Omental fat pad (tissue), 4 donors: ENCODE results near the gene DACT2. TPM values are rescaled to one million over a fixed set of nuclear protein-coding genes. Genes with fewer than 3 reads are reported as not detected.
"Not testable (repeated sequence)": the region's sequence is repeated elsewhere in the genome, so short reads cannot be mapped to it uniquely, and the experiment has no call there.

Experiments
- ATAC-seq: fragments of 150-250 bp; one replicate; pipeline ENCODE4 v1.9.1; 2016; ENCODE audit warnings: mild to moderate bottlenecking, moderate library complexity; ENCODE audit not compliant: low FRiP score
- DNase-seq: peaks from one replicate; pipeline ENCODE4 v3.0.0-alpha.2; 2019; ENCODE audit warnings: low spot score
- CTCF ChIP-seq, 3 donors: fragments of 450-650 bp; IDR thresholded peaks; one replicate each; pipeline ENCODE4 v1.5.1; 2016 to 2017; ENCODE audit warnings: antibody characterized with exemption in 3 of 3, mild to moderate bottlenecking in 3 of 3, moderate library complexity in 2 of 3
- total RNA-seq, 4 donors: library from RNA; depleted of rRNA; stranded (reverse); fragments of >200 nt; gene quantifications; one replicate each; pipeline ENCODE4 v1.1.0, GENCODE V29; 2016

DACT2 gene
- total RNA-seq, 4 donors from 2014 or later, result 0.63 to 3.9 (median 2.3) TPM

DNA sequence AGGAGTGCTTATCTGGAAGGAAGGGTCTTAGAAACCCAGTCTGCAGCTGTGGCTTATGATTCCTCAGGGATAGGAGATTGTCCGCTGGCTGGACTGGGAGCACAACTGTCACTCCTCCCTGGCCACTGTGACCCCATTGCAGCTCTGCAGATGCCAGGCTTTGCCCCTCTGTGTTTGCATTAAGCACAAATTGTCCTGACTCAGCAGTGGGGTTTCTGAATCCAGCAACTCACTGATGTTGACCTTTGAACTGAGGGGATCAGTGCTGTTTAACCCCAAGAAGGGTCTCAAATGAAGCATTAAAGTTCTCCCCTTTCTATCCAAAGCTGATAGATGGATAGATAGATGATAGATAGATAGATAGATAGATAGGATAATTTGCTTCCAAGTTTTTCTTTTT lies 29.5 kb downstream of the DACT2 start:
- no peak for TF ChIP-seq CTCF (IDR thresholded peaks at IDR 0.05)
- ATAC-seq, result no peak
- no peak for DNase-seq

DNA sequence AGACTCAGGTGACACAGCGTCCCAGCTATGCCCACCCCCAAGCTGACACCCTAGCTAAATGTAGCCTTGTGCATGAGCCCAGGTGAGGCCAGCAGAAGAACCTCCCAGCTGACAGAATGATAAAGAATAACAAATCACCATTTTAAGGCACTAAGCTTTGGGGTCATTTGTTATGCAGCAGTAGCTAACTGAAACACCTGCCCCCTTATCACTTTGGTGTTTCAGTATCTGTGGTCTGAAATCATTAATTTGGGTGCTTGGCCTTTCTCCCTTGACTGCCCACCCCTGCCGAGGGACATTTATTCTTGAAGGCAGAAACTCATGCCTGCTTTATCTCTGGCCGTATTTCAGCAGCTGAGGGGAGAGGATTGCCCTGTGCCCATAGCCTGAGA lies 30.0 kb downstream of the DACT2 start:
- no peak for TF ChIP-seq CTCF (IDR thresholded peaks at IDR 0.05)
- DNase-seq (no peak), ATAC-seq (no peak)

- DNase-seq (no peak), ATAC-seq (no peak)
- no peak for TF ChIP-seq CTCF (IDR thresholded peaks at IDR 0.05)
Measured at GRCh38 chr6:168288781-168289570, 30.6 kb downstream of the DACT2 start.

GRCh38 chr6:168287460-168287859 lies 32.1 kb downstream of the DACT2 start:
- ATAC-seq, DNase-seq: not testable (repeated sequence)

DNA sequence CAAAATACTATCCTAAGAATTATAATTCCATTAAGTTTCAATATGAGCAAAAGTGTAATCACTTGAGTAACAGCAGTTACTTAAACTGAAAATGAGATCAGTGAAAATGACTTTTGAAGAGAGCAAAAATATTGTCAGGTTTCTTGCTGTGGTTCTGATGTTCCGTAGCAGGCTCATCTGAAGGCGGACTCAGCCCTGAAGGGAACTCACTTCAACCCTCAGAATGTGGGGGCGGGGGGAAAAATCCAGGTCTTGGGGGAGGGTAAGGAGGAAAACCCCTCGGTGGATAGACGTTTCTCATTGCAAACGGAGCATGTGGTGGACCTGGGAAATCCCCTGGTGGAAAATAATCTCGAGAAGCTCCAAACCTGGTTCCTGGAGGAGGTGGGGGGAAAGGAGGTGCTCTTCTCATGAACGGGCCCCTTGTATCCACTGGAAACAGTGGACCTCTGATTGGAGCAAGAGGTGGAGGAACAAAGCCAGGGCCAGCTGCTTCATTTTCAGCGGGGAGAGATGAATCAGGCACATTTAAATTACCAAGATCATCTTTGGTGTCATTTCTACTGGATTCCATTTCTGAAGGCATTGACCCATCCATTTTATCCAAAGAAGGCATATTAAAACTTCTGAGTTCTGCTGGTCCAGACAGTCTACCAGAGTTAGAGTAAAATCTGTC lies 32.7 kb downstream of the DACT2 start:
- not testable (repeated sequence) for DNase-seq, ATAC-seq

- no peak for ATAC-seq
- no peak for DNase-seq
- no peak for TF ChIP-seq CTCF (IDR thresholded peaks at IDR 0.05)
Measured at GRCh38 chr6:168286116-168286515, 33.5 kb downstream of the DACT2 start.

- no peak for TF ChIP-seq CTCF (IDR thresholded peaks at IDR 0.05)
- DNase-seq (no peak), ATAC-seq (no peak)
Measured at GRCh38 chr6:168285456-168285855, 34.1 kb downstream of the DACT2 start.

DNA sequence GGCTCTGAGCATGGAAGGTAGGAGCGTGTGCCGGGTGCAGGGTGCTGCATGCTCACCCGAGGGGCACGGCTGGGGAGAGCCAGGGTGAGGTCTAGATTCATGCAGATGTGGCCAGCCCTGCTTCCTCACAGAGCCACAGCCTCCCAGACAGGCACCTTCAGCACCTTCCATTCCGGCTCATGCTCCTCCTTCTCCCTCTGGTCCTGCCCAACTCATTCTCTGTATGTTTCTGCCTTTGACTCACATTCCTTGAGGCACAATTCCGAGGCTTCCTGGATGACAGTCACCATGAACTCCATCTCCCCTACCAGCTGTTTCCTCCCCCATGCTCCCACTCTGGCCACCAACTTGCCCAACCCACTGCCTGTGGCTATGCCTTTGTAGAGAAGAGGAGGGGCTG lies 35.4 kb downstream of the DACT2 start:
- no peak for DNase-seq
- no peak for ATAC-seq
- TF ChIP-seq CTCF (IDR thresholded peaks at IDR 0.05), result no peak
